HEK293T (cell line): ENCODE measurements around the gene P4HA1.

ENCODE experiments used
- ARNT ChIP-seq: fragments of 450-650 bp; IDR thresholded peaks from 2 replicates; pipeline ENCODE4 v1.6.1; 2017; ENCODE audit warnings: mild to moderate bottlenecking
- BHLHE40 ChIP-seq: fragments of 450-650 bp; IDR thresholded peaks from 2 replicates; pipeline ENCODE4 v1.6.1; 2016; ENCODE audit warnings: mild to moderate bottlenecking, moderate library complexity, borderline replicate concordance
- ELF4 ChIP-seq: fragments of 450-650 bp; IDR thresholded peaks from 2 replicates; pipeline ENCODE4 v1.6.1; 2017; ENCODE audit warnings: antibody characterized with exemption
- FOXA1 ChIP-seq: fragments of 450-650 bp; IDR thresholded peaks from 2 replicates; pipeline ENCODE4 v1.6.1; 2016; ENCODE audit warnings: mild to moderate bottlenecking
- FOXK2 ChIP-seq: fragments of 450-650 bp; IDR thresholded peaks from 2 replicates; pipeline ENCODE4 v1.6.1; 2016; ENCODE audit warnings: mild to moderate bottlenecking
- L3MBTL2 ChIP-seq: fragments of 450-650 bp; conservative IDR thresholded peaks from 2 replicates; pipeline ENCODE4 v1.6.1; 2016; ENCODE audit warnings: mild to moderate bottlenecking
- NFRKB ChIP-seq: fragments of 450-650 bp; IDR thresholded peaks from 2 replicates; pipeline ENCODE4 v1.6.1; 2016; ENCODE audit warnings: mild to moderate bottlenecking, moderate library complexity
- SP1 ChIP-seq: fragments of 450-650 bp; IDR thresholded peaks from 2 replicates; pipeline ENCODE4 v1.6.1; 2017
- SUZ12 ChIP-seq: fragments of 450-650 bp; IDR thresholded peaks from 2 replicates; pipeline ENCODE4 v1.6.1; 2016; ENCODE audit warnings: mild to moderate bottlenecking
- TARDBP ChIP-seq: fragments of 450-650 bp; IDR thresholded peaks from 2 replicates; pipeline ENCODE4 v1.6.1; 2016

DNA sequence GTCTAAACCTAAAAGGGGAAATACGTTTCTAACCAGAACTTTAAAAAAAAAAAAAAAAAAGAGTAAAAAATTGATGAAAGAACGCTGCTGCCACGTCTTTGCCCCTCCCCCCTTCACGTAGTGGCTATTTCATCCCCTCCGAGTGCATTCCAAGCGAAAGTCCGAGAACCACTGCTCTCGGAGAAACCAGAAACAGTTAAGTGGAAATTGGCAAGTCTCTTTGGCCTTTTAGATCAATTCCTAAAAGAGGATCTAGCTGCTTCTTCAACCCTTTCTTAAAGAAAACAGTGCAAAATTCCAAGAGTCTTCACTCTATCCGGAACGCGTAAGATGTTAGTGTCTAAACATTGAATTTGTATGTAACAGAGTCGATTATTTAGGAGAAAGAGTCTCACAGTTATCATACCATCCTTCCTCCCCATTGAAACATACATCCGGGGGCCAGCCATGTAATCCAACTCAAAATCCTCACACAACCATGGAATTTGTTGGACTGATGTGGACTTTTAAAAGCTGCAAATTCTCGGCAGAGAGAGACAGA lies 1.1 kb downstream of the P4HA1 start:
- no peak for TF ChIP-seq FOXK2
- TF ChIP-seq ELF4 = no peak
- TF ChIP-seq L3MBTL2 = no peak
- no peak for TF ChIP-seq ARNT
- no peak for TF ChIP-seq NFRKB
- TF ChIP-seq FOXA1 = no peak
- TF ChIP-seq TARDBP = no peak
- TF ChIP-seq SP1 = no peak
- TF ChIP-seq BHLHE40 = no peak
- no peak for TF ChIP-seq SUZ12
